Heart right ventricle (tissue), 16 donors: ENCODE data around the gene ZNF784. TPM values are rescaled to one million over a fixed set of nuclear protein-coding genes. Genes with fewer than 3 reads are reported as not detected.
A peak's percentile ranks its signal among the peaks of the same experiment; 100 is the strongest.

Experiments
- ATAC-seq, 8 donors: fragments of 200-7000 bp; cut with Tn5 transposase; one replicate each; pipeline ENCODE4 v1.9.1; 2020; ENCODE audit warnings: mild to moderate bottlenecking in 8 of 8, moderate library complexity in 8 of 8, moderate number of reproducible peaks in 1 of 8
- DNase-seq, 2 donors: peaks; one replicate each; pipeline ENCODE4 v3.0.0-alpha.2; 2020
- H3K27ac ChIP-seq, 10 donors: fragments of 200-600 bp; sonication (generic) in 2 of 10; one replicate each; pipeline versions ENCODE4 v1.5.0 to v1.8.0; 2020 to 2022; ENCODE audit warnings: mild to moderate bottlenecking in 3 of 10
- H3K27me3 ChIP-seq, 7 donors: fragments of 200-600 bp; one replicate each; pipeline ENCODE4 v1.8.0; 2021 to 2022; ENCODE audit warnings: mild to moderate bottlenecking in 2 of 7
- H3K36me3 ChIP-seq, 9 donors: fragments of 200-600 bp; sonication (generic) in 1 of 9; one replicate each; pipeline versions ENCODE4 v1.5.0 to v1.8.0; 2020 to 2022; ENCODE audit warnings: mild to moderate bottlenecking in 2 of 9
- H3K4me1 ChIP-seq, 9 donors: fragments of 200-600 bp; sonication (generic) in 1 of 9; one replicate each; pipeline versions ENCODE4 v1.5.0 to v1.8.0; 2020 to 2022; ENCODE audit warnings: mild to moderate bottlenecking in 4 of 9
- H3K4me3 ChIP-seq, 10 donors: fragments of 200-600 bp; sonication (generic) in 2 of 10; one replicate each; pipeline versions ENCODE4 v1.5.0 to v1.8.0; 2020 to 2022; ENCODE audit warnings: mild to moderate bottlenecking in 7 of 10, moderate library complexity in 2 of 10
- H3K9me3 ChIP-seq, 11 donors: fragments of 200-600 bp in 10 of 11; sonication (generic) in 2 of 11; one replicate each; pipeline versions ENCODE4 v1.5.0 to v1.8.0; 2013 to 2022; ENCODE audit warnings: mild to moderate bottlenecking in 2 of 11, control low read depth in 1 of 11, moderate library complexity in 1 of 11
- WGBS, 2 donors: extraction: QIAGEN DNeasy Blood & Tissue Kit; methylation state at CpG; one replicate each; pipeline ENCODE4 v1.1.7; 2013; ENCODE audit warnings: inconsistent platforms in 1 of 2; 5-methylcytosine and 5-hydroxymethylcytosine counted together
- intact Hi-C, 10 donors: fragments of 100-400 bp; cut with DNase I; formaldehyde crosslinking; loops; one replicate each; pipeline versions ENCODE4 v1.11.1 to v1.14.2; 2022
- polyA plus RNA-seq, 2 donors: library from polyadenylated mRNA; stranded (reverse); fragments of 200-250 nt; gene quantifications; one replicate each; pipeline ENCODE4 v1.2.3, GENCODE V29; 2013
- total RNA-seq, 10 donors: library from RNA; stranded (reverse); fragmentation: NEBNext Ultra II Directional in 3 of 10; extraction: Animal tissue kit (Norgen Biotek cat#: 25700) in 3 of 10; gene quantifications; one replicate each; pipeline versions ENCODE4 v1.2.1 to v1.2.4, GENCODE V29; 2021 to 2023
- TF ChIP-seq, protein P1 (sequence below), 9 donors: fragments of 200-600 bp; sonication (generic) in 2 of 9; IDR thresholded peaks; one replicate each; pipeline versions ENCODE4 v1.5.0 to v1.8.0; 2021 to 2022; ENCODE audit warnings: antibody characterized with exemption in 9 of 9, mild to moderate bottlenecking in 5 of 9, moderate library complexity in 1 of 9
- donor health status: Arrhythmogenic right ventricular cardiomyopathy.
- donor health status: ischemic (EF 13 %, LVEDD 7.1; RV severe dilation, severe dysfunction).
- donor health status: healthy with polysubstance abuse.
- donor health status: DM: no; HTN: yes; CAD: no.
- donor health status: DM: no; HTN: no; CAD: no.
- donor health status: ischemic (EF 25% LVEDD 6.9; RV normal size, moderate dysfunction).
- donor health status: ischemic (EF 25% LVEDD 5.7; RV mildly dilated, moderate dysfunction).
- donor health status: healthy.
- donor health status: DM: yes; HTN: yes; CAD: no.
- donor health status: Ischemic cardiomyopathy.
- donor health status: ischemic (EF 35%, LVEDD 5.7; RV mildly dilated, moderate dysfunction).
- donor health status: nonischemic (EF 11% LVEDD 7.7; RV severe dilation, severe dysfunction).
- donor health status: DM: yes; HTN: yes; CAD: no.
- donor health status: PGD.
- donor health status: ischemic (EF 29% LVEDD 5.4; RV normal size, mild dysfunction).
- donor health status: nonischemic (EF 23%, LVEDD 6.1; RV moderate dilation, normal function).

The ZNF784 gene
- total and polyA plus RNA-seq, 12 donors, result 6.4 to 16.4 (median 11.8) TPM

DNA sequence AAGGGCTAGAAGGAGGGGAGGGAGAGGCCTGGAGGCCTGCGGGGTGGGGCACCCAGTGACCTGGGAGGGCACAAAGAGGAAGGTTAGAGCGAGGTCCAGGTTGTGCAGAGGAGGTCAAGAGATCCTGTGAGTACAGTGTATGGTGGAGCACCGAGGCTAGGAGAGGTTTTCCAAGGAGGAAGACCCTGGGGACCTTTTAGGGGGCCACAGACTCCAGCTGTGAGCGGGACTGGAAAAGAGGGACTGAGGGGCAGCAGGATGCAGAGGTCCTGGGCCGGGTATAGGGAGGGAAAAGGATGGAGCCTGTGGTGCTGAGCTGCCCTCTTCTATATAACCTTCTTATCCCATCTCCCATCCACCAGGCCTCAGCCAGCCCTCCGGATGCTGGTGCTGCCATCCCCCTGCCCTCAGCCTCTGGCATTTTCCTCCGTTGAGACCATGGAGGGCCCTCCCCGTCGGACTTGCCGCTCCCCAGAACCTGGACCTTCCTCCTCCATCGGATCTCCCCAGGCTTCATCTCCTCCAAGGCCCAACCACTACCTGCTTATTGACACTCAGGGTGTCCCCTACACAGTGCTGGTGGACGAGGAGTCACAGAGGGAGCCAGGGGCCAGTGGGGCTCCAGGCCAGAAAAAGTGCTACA is 19.9 kb upstream of the ZNF784 start:
- Histone ChIP-seq H3K4me1 (peaks cover 26 to 75% (median 60%) of the 10 kb centered on the region in 9 donors), H3K27ac (peak overlapping the region in 7 of 10 donors; percentile 77 to 95 (median 90)), H3K36me3 (peaks cover 0 to 15% (median 8%) of the 10 kb centered on the region in 9 donors), H3K27me3 (no peaks in the 10 kb centered on the region), H3K9me3 (no peaks in the 10 kb centered on the region), H3K4me3 (peak overlapping the region; percentile 74 to 95 (median 84))
- TF ChIP-seq, protein P1, sequence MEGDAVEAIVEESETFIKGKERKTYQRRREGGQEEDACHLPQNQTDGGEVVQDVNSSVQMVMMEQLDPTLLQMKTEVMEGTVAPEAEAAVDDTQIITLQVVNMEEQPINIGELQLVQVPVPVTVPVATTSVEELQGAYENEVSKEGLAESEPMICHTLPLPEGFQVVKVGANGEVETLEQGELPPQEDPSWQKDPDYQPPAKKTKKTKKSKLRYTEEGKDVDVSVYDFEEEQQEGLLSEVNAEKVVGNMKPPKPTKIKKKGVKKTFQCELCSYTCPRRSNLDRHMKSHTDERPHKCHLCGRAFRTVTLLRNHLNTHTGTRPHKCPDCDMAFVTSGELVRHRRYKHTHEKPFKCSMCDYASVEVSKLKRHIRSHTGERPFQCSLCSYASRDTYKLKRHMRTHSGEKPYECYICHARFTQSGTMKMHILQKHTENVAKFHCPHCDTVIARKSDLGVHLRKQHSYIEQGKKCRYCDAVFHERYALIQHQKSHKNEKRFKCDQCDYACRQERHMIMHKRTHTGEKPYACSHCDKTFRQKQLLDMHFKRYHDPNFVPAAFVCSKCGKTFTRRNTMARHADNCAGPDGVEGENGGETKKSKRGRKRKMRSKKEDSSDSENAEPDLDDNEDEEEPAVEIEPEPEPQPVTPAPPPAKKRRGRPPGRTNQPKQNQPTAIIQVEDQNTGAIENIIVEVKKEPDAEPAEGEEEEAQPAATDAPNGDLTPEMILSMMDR (IDR thresholded peaks at IDR 0.05), result no peak
- intact Hi-C loops, result no loop called here
- DNase-seq (peak in 1 of 2 donors; percentile 7), ATAC-seq (no peak)
- 47 to 54% methylated on average over 12 of the region's 12 CpGs for WGBS, 2 donors

DNA sequence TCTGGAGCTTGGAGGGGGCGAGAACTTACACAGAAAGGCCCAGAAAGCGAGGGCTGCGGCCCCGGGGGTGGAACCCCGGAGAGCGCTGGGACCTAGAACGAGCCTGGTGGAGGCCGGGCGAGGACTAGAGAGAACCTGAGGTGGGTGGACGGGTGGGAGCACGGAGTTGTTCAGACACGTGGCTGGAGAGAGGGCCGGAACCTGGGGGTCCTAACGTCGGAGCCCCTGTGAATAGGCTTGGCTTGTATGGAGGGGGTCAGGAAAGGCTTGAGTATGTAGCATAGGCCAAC is 19.5 kb upstream of the ZNF784 start:
- ATAC-seq (peak in 1 of 8 donors; percentile 0), DNase-seq (no peak)
- Histone ChIP-seq H3K27ac (peak overlapping the region in 9 of 10 donors; percentile 77 to 95 (median 89)), H3K4me1 (peaks cover 26 to 75% (median 59%) of the 10 kb centered on the region in 9 donors), H3K27me3 (no peaks in the 10 kb centered on the region), H3K4me3 (peak overlapping the region; percentile 74 to 95 (median 84)), H3K9me3 (no peaks in the 10 kb centered on the region), H3K36me3 (peaks cover 0 to 15% (median 8%) of the 10 kb centered on the region in 9 donors)
- 1% methylated on average over 15 of the region's 15 CpGs for WGBS, 2 donors
- intact Hi-C loops, result no loop called here
- TF ChIP-seq, protein P1 (IDR thresholded peaks at IDR 0.05), result no peak

DNA sequence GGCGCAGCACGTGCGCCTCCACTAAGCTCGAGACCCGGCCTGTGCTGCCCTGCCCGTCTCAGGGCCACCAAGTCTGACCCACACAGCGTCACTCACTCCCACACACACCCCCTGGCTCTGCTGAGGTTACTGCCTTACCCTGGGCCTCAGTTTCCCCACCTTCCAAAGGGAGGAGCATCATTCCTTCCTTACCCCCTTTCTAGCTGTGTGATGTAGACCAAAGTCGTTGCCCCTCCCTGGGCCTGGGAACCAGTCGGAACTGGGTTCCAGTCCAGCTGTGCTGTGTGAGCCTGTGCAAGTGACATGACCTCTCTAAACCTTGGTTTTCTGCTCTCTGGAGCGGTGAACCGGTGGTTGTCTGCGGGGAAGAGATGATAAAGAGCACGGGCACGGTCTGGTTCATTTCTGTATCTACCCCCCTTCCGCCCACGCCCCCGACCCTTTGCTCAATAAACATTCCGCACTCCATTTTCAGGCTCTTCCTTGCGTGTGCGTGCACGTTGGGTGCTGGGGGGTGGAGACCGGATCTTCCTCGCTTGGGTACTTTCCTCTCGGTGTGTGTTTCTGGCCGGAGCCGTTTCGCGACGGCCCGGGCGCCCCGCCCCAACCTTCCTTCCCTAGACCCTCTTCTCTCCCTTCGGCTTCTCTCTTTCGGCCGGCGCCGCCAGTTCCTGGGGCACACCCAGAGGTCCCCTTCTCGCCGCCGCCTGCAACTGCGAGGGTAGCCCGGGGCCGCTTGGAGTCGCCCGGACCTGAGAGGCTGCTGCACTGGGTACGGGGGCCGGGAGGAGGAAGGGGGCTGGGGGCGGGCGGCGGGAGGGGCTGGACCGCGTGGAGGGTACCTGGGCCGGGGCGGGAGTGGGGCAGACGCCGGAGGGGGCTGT is 18.9 kb upstream of the ZNF784 start, which contains the start of gene ZNF581:
TSS of gene ZNF581 (plus strand) at position 647 of the 884 bp plus-strand sequence. CDS start 923 bp downstream, outside the sequence.
- Histone ChIP-seq H3K27me3 (no peaks in the 10 kb centered on the region), H3K4me1 (peaks cover 22 to 75% (median 59%) of the 10 kb centered on the region in 9 donors), H3K9me3 (no peaks in the 10 kb centered on the region), H3K4me3 (peak within 1 kb of the TSS; percentile 74 to 95 (median 84)), H3K27ac (peak within 1 kb of the TSS in 9 of 10 donors; percentile 77 to 95 (median 89)), H3K36me3 (peaks cover 0 to 20% (median 8%) of the 10 kb centered on the region in 9 donors)
- TF ChIP-seq, protein P1 (IDR thresholded peaks at IDR 0.05), result no peak
- ATAC-seq (peak; percentile 23 to 66 (median 48)), DNase-seq (peak; percentile 73 to 76)
- intact Hi-C loops, result no loop called here
- 2 to 3% methylated on average over 53 to 56 of the region's 56 CpGs for WGBS, 2 donors
